GM21529 (cell line): ENCODE data around the gene CLDN20.
"Not testable (repeated sequence)": the region's sequence is repeated elsewhere in the genome, so short reads cannot be mapped to it uniquely, and the experiment has no call there.

Source experiments
- ATAC-seq: cut with Tn5 transposase; IDR thresholded peaks from one replicate; pipeline ENCODE4 v1.9.1; 2021; ENCODE audit not compliant: unreplicated experiment

Gene CLDN20

DNA sequence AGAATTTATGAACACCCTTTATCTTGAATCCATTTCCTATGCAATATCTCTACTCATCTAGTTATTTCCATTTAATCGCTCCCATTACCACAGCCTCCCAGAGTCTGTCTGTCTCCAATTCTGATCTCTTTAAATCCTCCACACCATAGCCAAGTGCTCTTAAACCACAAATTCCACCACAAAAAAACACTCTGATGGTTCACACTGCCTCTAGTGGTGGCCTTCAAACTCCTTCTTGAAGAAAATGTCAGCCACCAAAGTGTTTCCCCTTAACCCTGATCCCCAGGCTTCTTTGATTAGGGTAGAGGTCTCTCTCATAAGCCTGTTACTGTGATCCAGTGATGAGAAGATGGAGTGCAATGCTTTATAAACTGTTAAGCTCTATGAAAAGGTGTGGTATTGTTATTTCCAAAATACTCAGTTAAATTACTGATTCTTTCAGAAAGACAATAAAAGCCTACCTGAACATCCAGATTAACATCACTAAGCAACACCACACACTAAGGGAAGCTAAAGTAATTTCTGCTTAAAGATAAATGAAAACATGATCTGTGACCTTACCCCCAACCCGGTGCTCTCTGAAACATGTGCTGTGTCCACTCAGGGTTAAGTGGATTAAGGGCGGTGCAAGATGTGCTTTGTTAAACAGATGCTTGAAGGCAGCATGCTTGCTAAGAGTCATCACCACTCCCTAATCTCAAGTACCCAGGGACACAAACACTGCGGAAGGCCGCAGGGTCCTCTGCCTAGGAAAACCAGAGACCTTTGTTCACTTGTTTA, 4.5 kb downstream of the CLDN20 start:
- not testable (repeated sequence) for ATAC-seq

DNA sequence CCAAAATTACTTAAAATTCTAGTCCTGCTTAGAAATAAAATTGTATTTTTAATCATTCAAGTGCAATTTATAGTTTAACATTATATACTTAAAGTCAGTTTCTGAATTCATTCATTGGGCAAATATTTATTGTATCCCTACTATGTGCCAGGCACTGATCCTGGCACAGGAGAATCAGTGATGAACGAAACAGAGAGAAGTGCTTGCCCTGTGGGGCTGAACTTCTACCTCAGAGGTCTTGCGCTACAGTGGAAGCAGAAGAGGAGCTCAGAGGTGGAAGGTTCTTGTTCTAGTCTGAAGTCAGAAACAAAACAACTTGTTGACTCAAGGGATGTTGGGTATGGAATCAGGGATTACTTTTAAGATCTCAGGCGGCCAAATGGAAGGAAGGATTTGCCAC, 6.0 kb downstream of the CLDN20 start:
- no peak for ATAC-seq

DNA sequence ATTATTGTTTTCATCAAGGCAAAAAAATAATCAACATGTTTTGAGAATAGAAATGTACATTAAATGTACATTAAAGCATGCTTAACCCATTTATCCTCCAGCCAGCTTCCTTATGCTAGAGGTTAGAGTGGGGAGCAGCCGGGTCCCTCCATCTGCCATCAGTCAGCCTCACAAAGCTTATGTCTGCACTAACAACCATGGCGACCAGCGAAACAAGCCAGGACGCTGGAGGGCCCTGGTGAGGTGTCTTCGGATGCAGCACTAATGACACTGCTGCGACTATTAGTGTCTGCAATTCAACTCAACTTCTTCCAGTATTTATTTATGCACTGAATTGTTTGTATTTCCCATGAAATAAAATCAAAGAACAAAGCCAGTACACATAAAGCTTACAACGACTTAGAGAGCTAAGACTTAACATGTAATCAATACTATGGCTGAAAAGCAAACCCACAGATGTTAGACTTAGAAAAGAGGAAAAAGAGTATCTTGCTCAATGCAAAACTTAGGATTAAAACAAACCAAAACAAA, 6.8 kb downstream of the CLDN20 start:
- no peak for ATAC-seq

DNA sequence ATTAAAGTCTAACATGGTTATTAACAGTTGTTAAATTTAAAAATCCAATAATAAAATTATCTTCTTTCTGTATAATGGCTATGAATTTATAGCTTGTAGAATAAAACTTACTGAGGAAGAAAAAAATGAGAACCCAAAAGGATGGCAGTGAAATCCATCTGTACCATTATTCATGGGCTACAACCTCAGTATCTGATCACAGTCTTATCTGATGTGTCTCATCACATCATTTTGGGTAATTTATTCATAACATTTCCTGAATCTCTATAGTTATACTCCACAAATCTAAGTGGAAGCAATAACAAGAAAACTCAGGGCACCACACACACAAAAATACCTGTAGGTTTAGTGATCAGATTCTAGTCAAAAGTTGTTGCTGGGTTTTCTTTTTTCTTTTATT, 7.3 kb downstream of the CLDN20 start:
- ATAC-seq = no peak

DNA sequence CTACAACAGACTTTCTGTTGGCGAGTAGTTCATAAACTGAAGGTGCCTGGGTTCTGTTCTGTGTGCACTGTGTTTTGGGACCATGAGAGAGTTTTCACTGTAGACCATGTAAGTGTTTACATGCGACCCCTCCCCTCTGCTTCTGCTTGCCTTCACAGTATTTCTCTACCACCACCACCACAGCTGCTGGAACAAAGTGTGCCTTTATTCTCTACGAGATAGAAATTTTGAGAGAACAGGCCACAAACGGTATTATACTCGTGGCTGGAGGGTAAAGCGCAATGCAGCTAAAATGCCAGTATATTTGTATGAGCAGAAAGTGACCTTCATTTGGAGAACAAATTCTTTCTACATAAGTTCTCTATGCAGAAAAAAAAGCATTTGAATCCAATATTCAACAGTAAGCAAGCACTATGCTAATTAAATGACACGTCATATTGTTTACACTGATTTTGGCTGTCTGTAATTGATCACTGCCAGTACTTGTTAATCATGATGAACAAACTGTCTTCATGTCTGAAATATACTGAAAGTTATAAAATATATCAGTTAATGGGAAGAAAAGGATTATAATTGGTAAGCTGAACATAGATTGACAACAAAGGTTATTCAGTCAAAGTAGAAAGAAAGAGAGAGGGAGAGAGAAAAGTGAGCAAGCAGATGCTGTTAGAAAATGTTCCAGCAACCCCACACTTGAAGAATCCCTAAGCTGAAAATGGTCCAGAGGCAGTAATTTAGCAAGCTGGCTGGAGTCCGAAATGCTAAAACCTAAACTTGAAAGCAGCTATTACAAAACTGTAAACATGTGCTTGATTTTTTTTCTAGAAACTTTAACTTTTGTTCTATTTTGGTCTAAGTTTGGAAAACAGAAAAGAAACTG, 8.8 kb downstream of the CLDN20 start:
- no peak for ATAC-seq

DNA sequence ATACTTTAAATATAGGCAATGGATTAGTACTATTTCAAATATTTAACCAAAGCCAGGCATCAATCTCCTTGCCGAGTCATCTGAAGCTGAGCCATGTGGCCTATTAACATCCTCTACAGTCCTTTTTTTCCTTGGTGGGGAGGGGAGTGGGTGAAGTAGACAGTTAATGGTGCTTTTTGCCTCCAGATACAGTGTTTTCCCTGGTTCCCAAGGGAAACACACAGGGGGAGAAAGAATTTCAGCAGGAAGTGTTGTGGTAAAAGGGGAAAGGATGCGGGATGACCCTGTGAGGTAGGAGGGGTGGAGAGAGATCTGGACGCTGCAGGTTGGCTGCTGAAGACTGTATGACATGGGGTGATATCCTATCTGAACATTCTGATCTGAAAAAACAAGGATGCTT, 9.6 kb downstream of the CLDN20 start:
- no peak for ATAC-seq

DNA sequence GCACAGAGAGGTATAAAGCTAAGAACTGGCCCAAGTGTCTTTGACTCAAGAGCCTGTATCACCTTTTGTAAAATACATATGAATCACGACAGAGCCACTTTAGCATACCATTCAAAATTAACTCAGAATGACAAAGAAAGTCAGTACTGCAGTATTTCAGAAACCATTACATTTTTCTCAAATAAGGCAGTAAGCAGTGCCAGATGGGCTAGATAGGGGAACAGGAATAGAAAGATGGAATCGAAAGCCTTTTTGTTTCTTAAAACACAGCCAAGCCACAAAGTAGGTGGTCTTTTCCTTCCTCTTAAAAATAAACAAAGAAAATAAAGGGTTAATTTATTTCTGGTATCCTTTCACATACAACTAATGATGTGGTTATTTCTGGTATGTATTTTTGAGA, 10.3 kb downstream of the CLDN20 start:
- ATAC-seq = no peak

DNA sequence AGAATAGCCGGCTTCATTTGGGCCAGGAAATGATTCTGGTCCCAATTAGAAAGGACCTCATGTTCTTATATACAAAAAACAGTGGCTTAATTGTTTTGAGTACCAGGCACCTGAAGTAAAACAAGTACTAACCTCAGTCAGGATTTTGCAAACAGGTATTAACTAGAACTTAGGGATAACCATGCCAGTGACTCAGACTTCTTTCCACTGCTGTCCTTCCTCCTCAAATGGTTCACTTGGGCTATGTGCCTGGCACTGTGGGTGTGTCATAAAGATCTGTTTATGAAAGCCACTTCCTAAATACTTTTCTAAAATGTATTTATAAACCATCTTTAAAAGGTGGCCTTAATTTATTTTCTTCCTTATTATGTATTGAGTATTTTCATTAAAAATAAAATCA, 10.7 kb downstream of the CLDN20 start:
- no peak for ATAC-seq

DNA sequence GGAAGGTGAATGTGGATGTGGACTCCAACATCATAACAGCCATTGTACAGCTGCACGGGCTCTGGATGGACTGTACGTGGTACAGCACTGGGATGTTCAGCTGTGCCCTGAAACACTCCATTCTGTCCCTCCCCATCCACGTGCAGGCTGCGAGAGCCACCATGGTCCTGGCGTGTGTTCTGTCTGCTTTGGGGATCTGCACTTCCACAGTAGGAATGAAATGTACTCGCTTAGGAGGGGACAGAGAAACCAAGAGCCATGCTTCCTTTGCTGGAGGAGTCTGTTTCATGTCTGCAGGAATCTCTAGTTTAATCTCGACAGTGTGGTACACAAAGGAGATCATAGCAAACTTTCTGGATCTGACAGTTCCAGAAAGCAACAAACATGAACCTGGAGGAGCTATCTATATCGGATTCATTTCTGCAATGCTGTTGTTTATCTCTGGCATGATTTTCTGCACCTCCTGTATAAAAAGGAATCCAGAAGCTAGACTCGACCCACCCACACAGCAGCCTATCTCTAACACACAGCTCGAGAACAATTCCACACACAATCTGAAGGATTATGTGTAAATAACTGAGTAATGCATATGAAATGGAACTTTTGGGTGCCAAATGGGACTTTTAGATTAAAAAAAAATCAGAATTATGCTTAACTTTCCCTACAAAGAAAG, 12.1 kb downstream of the CLDN20 start:
- ATAC-seq = no peak

DNA sequence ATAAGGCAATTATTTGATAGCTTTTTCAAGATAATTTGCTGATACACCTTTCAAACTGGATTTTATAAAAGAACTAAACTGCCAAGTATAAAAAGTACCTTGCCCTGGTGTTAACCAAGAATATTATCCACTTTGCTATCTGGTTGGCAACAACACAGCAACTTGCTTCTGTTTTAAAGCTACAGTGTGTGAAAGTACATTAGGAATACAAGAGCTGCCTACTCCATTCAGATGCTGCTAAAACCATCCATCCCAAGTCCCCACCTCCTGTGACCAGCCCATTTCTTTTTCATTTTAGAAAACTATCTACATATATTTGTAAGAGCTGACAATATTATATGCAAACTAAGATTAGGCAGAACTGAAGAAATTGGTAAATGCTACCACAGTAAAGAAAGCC, 12.8 kb downstream of the CLDN20 start:
- ATAC-seq = no peak

DNA sequence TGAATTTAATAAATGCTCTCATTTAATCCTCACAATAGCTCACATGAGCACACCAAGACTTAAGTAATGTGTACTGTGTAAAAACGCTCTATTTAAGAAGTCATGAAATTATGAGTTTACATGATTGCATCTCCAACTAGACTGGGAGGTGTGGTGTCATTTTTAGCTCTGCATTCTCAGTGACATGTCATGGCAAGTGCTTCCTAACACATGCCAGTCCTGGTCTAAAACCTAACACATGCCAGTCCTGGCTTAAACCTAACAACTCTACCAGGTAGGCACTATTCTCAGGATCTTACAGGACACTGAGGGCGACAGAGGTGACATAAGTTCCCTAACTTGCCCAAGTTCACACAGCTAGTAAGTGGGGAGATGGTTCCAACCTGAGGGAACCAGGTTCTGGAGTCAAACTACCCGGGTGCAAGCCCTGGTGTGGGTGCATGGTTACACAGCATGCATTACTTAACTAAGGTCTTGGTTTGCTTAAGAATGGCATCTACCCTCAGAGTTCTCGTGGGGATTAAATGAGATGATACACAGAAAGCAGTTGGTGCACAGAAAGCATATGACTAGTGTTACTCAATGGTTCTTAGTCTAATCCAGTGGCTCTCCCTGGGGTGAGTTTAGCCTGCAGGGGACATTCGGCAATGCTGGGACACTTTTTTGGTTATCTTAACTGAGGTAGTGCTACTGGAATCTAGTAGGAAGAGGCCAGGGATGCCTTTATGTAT, 14.7 kb downstream of the CLDN20 start:
- ATAC-seq = no peak

DNA sequence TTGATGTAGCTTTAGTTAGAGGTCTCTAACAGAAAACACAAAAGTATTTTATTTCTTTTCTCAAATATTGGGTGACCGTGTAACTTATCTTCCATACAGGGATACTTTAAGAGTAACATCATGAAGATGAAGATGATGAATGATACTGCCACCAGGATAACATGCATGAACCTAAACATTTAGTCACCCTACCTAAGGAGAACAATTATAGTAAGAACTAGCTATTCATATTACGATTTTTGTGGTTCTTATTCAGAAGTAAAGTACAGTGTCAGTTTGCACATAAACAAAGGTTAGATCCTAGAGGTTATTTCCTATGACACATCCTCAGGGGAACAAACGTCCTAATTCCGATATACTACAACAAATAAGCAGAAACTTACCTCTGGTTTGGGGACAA, 21.0 kb downstream of the CLDN20 start:
- ATAC-seq = no peak

DNA sequence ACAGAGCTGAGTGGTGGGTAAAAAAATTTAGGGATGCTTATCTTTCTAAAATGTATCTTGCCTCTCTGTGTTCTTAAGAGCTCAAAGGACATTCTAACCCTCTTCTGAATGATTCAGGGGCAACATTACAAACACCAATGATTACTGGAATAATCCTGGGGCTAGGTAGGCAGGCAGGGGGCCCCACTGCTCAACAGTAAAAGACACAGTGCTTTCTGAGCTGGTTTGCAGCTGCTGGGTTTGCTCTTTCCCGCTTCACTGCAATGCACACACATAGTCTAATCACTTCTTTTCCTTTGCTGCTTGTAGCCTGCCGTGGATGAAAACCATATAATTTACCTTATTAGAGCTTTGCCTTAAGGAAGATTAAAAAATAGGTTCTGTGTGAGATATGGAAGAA, 23.9 kb downstream of the CLDN20 start:
- no peak for ATAC-seq

DNA sequence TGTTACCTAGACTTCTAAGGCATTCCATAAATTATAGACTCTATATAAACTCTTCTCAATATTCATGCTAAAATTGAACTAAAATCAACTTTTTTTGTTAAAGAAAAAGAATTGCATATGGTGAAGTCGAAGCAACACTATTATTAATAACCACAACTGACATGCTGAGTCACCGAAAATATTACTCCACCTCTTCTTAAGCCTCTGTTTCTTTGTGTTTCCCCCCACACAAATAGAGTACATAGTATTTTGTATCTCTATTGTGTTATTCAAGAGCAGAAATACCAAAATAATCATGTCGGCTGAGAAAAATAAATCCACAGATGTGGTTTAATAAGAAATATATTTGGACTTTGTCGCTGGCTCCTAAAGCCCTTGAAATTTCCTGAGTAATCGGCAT, 26.7 kb downstream of the CLDN20 start:
- ATAC-seq = no peak

DNA sequence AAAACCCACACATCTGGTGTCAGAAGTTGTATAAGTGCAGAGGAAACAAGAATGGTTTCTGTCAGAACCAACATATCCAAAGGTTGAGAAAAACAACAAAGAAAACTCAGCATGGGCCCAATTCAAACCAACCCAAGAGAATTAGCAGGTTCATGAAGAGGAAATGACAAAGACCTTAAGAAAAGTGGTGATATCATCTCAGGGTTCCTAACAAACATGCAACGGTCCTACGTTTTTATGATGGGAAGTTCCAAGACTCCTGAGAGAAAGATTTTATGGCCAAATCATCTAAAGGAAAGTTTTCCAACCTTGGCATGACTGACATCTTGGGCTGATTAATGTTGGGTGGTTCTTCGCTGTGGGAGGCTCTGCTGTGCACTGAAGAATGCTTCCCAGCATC, 27.5 kb downstream of the CLDN20 start:
- ATAC-seq = no peak

DNA sequence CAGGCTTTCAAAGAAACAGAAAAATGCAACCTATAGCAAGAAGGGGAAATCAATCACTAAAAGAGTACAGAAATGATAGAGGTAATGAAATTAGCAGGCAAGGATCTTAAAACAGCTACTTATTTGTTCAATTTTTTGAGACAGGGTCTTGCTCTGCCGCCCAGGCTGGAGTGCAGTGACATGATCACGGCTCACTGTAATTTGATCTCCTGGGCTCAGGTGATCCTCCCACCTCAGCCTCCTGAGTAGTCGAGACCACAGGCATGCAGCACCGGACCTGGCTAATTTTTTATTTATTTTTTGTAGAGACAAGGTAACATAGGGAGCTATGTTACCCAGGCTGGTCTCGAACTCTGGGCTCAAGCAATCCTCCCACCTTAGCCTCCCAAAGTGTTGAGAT, 28.9 kb downstream of the CLDN20 start:
- ATAC-seq = no peak

DNA sequence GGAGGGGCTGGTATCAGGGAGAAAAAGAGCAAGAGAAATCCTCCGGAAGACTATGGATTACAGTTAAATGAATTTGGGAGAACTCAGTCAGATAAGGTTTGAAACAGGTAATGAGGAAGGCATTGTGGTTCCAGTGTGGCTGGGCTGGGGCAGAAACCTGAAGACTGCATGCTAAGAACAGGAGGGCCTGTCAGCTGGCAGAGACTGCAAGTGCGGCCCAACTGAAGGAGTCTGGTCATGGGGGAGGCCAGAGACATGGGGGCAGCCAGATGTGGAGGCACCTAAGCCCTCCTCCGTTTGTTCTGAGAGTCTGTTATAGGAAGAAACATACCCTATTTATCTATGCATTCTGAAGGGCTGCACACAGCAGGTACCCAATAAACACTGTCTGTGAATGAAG, 33.9 kb downstream of the CLDN20 start:
- no peak for ATAC-seq

DNA sequence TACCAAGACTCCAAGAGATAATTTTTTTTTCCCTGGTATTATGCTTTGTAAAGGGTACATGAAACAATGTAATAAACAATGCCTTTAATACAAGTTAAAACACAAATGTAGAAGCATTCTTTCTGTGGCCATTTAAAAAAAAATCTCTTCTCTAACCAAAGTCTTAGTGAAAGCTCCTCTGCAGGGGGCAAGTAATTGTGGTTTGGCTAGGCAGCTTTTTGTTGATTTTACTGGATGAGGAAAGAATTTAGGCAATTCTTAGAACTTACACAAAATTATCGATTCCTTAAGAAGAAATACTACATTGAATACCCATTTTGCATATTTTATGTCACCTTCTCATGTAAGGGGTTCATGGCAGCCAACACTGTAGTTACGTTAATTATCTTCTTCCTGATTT, 38.1 kb downstream of the CLDN20 start:
- no peak for ATAC-seq

DNA sequence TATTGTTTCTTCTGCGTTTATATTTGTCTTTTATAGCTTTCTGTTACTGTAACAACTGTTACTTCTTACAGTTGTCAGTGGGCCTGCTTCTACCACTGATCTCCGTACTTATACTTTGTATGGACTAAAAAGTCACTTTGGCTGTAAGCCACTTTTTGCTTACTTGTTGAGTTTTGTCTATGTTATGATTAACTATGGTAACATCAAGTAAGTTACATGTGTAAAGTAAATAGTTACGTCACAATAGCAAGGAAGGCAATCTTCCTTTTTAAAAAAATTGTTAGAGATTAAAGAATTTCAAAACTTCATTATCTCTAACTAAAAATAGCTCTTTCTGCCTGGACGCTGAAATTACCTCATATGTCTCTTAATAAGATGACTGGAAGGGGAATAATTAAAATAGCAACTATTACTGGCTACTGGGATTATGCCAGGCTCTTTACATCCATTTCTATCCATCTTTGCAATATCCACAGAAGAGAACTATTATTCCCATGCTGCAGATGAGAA, 39.6 kb downstream of the CLDN20 start:
- no peak for ATAC-seq

DNA sequence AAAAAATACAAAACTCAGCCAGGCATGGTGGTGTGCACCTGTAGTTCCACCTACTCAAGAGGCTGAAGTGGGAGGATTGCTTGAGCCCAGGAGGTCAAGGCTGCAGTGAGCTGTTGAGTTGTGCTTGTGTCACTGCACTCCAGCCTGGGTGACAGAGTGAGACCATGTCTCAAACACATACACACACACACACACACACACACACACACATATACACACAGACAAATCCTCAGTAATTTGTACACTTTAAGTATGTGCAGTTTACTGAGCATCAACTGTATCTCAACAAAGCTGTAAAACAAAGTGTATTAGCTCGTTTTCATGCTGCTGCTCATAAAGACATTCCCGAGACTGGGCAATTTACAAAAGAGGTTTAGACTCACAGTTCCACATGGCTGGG, 43.1 kb downstream of the CLDN20 start:
- ATAC-seq = no peak

DNA sequence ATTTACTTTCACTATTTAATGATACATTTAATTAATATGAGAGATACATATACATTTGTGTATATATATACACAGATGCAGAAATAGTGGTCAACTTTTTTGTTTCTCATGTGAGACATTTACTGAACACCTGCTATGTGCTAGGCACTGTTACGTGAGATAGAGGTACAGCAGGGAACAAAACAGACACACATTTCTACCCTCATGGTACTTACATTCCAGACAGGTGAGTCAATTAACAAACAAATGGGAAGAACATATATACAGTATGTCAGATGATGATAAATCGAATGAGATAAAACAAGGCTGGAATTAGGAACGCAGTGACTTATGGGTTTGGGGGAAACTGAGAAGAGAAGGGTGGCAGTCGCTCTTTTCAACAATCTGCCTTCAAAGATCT, 45.3 kb downstream of the CLDN20 start:
- ATAC-seq = no peak
